ENCODE results near the gene MIX23. TPM values are rescaled to one million over a fixed set of nuclear protein-coding genes. Genes with fewer than 3 reads are reported as not detected.

The MIX23 gene
- total RNA-seq, 1 donor from 2014 or later = 22.0 TPM

GRCh38 chr3:122353215-122353614, 29.8 kb downstream of the MIX23 start:
- no peak for DNase-seq (ENCODE audit: low spot score)

GRCh38 chr3:122351612-122352011, 31.4 kb downstream of the MIX23 start:
- no peak for DNase-seq (ENCODE audit: low spot score)

GRCh38 chr3:122350814-122351418, 32.1 kb downstream of the MIX23 start:
- DNase-seq (ENCODE audit: low spot score) = no peak

GRCh38 chr3:122349171-122349570, 33.9 kb downstream of the MIX23 start:
- no peak for DNase-seq (ENCODE audit: low spot score)

GRCh38 chr3:122343654-122344053, 39.4 kb downstream of the MIX23 start:
- no peak for DNase-seq (ENCODE audit: low spot score)

- DNase-seq (ENCODE audit: low spot score) = no peak
These were observed 40.2 kb downstream of the MIX23 start for GRCh38 chr3:122342803-122343202.

GRCh38 chr3:122332551-122332950, 50.5 kb downstream of the MIX23 start:
- DNase-seq (ENCODE audit: low spot score) = no peak

- DNase-seq (ENCODE audit: low spot score) = no peak
These were observed 51.1 kb downstream of the MIX23 start for GRCh38 chr3:122331886-122332285.

GRCh38 chr3:122325769-122326168, 57.3 kb downstream of the MIX23 start:
- no peak for DNase-seq (ENCODE audit: low spot score)

GRCh38 chr3:122324871-122325323, 58.1 kb downstream of the MIX23 start, which contains the start of gene CSTA:
TSS of gene CSTA (plus strand) at chr3:122325248. CDS start at chr3:122325293, 45 bp downstream.
- DNase-seq (ENCODE audit: low spot score) = no peak

GRCh38 chr3:122322095-122323075, 60.6 kb downstream of the MIX23 start:
- DNase-seq (ENCODE audit: low spot score) = no peak

GRCh38 chr3:122318620-122319019, 64.4 kb downstream of the MIX23 start:
- DNase-seq (ENCODE audit: low spot score) = no peak

GRCh38 chr3:122316368-122316767, 66.7 kb downstream of the MIX23 start:
- no peak for DNase-seq (ENCODE audit: low spot score)

GRCh38 chr3:122315619-122316018, 67.4 kb downstream of the MIX23 start:
- no peak for DNase-seq (ENCODE audit: low spot score)

GRCh38 chr3:122314228-122314876, 68.7 kb downstream of the MIX23 start:
- DNase-seq (ENCODE audit: low spot score) = no peak

GRCh38 chr3:122313281-122313680, 69.8 kb downstream of the MIX23 start:
- no peak for DNase-seq (ENCODE audit: low spot score)

- DNase-seq (ENCODE audit: low spot score) = no peak
These were observed 70.2 kb downstream of the MIX23 start for GRCh38 chr3:122312826-122313225.

GRCh38 chr3:122310361-122310760, 72.7 kb downstream of the MIX23 start:
- no peak for DNase-seq (ENCODE audit: low spot score)
